SW480 (cell line): ENCODE measurements around the gene TMIGD1.

Experiments
- DNase-seq: peaks from one replicate; pipeline ENCODE4 v3.0.0-alpha.2; 2016; ENCODE audit warnings: low spot score

The TMIGD1 gene

GRCh38 chr17:30290077-30290476 is 43.8 kb downstream of the TMIGD1 start:
- DNase-seq, result no peak

DNA sequence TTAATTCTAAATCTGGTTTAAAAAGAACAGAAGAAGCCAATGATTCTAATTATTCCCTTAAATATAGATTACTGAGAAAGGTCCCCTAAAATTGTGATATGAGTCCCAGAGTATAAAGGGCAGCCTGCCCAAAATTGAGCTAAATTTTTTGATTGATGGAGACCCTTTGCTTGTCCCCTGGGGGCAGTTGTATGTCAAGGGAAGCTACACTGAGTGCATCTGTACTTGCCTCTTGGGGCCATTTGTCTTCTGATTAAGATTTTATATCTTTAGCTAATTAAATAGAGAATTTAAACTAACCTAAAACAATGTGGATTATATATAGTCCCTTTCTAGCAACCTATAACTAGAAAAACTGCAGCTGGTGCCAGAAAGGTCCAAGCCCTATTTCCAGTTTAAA is 54.7 kb downstream of the TMIGD1 start:
- DNase-seq, result no peak

- DNase-seq, result peak; percentile 16
Observed at GRCh38 chr17:30278032-30278431, 55.8 kb downstream of the TMIGD1 start.

GRCh38 chr17:30275911-30276310 is 57.9 kb downstream of the TMIGD1 start:
- no peak for DNase-seq

GRCh38 chr17:30274887-30275286 is 59.0 kb downstream of the TMIGD1 start:
- DNase-seq, result no peak

GRCh38 chr17:30273373-30273772 is 60.5 kb downstream of the TMIGD1 start:
- no peak for DNase-seq

- DNase-seq, result no peak
Observed at GRCh38 chr17:30271102-30271501, 62.8 kb downstream of the TMIGD1 start.

DNA sequence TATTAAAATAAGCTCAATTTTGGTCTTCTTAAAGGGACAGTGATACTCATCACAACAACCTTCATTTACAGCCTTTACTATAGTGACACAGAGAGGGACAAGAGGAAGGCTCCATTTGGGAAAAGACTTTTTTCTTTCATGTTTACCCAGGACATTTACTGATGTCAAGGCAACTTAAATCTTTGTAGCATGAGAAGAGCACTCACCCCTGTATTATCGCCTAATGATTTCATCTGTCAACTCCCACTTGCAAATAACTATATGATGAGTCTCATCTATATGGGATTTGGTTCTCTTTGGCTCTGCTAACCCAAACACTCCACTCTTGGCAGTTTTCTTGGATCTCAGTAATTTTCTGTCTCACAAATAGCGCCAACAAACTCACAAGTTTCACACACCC is 66.2 kb downstream of the TMIGD1 start:
- peak; percentile 2 for DNase-seq
